Measurements from ENCODE around the gene BCAN.
A peak's percentile ranks its signal among the peaks of the same experiment; 100 is the strongest.

The BCAN gene

GRCh38 chr1:156644640-156645039, 2.7 kb downstream of the BCAN start:
- no peak for DNase-seq

GRCh38 chr1:156645056-156645455, 3.1 kb downstream of the BCAN start:
- DNase-seq = no peak

GRCh38 chr1:156645666-156646065, 3.7 kb downstream of the BCAN start:
- no peak for DNase-seq

- no peak for DNase-seq
These were observed 4.9 kb downstream of the BCAN start for GRCh38 chr1:156646738-156647211.

GRCh38 chr1:156647351-156647750, 5.4 kb downstream of the BCAN start:
- DNase-seq = no peak

GRCh38 chr1:156648496-156648895, 6.6 kb downstream of the BCAN start:
- DNase-seq = no peak

GRCh38 chr1:156648951-156649350, 7.0 kb downstream of the BCAN start:
- no peak for DNase-seq

- peak; percentile 52 for DNase-seq
These were observed 10.4 kb downstream of the BCAN start for GRCh38 chr1:156652131-156652991.

- DNase-seq = no peak
These were observed 11.1 kb downstream of the BCAN start for GRCh38 chr1:156652992-156653355.

GRCh38 chr1:156654700-156655099, 12.8 kb downstream of the BCAN start:
- DNase-seq = no peak

- no peak for DNase-seq
These were observed 13.4 kb downstream of the BCAN start for GRCh38 chr1:156655151-156655903.

GRCh38 chr1:156655904-156656516, 14.1 kb downstream of the BCAN start:
- no peak for DNase-seq

GRCh38 chr1:156656806-156657740, 15.2 kb downstream of the BCAN start:
- peak; percentile 46 for DNase-seq

GRCh38 chr1:156657741-156658319, 15.9 kb downstream of the BCAN start:
- no peak for DNase-seq

GRCh38 chr1:156658496-156658895, 16.6 kb downstream of the BCAN start:
- DNase-seq = no peak

GRCh38 chr1:156658945-156659574, 17.1 kb downstream of the BCAN start:
- no peak for DNase-seq

GRCh38 chr1:156659661-156659987, 17.7 kb downstream of the BCAN start:
- DNase-seq = no peak

- peak; percentile 95 for DNase-seq
These were observed 18.3 kb downstream of the BCAN start for GRCh38 chr1:156659988-156660751.

- DNase-seq = no peak
These were observed 18.8 kb downstream of the BCAN start for GRCh38 chr1:156660752-156661112.

GRCh38 chr1:156662005-156662799, 20.3 kb downstream of the BCAN start:
- no peak for DNase-seq

GRCh38 chr1:156662800-156663055, 20.8 kb downstream of the BCAN start:
- no peak for DNase-seq

Measured in fibroblast of upper back skin (primary cell).